Keratinocyte (primary cell): ENCODE results near the gene SLC5A1.

ENCODE experiments used
- EZH2 ChIP-seq: IDR thresholded peaks from one replicate; pipeline ENCODE4 v1.6.1; 2012; ENCODE audit warnings: inconsistent platforms, mild to moderate bottlenecking, low read length, moderate library complexity
- TF ChIP-seq, protein P1 (sequence below), 3 experiments: IDR thresholded peaks in 1 of 3; conservative IDR thresholded peaks in 1 of 3; optimal IDR thresholded peaks in 1 of 3; 2 replicates in 2 of 3; 3 replicates in 1 of 3; pipeline versions ENCODE3 to v1.5.1; 2011; ENCODE audit warnings: low read length in 3 of 3, mild to moderate bottlenecking in 3 of 3, moderate library complexity in 2 of 3, control low read depth in 1 of 3, inconsistent platforms in 1 of 3; ENCODE audit not compliant: insufficient read depth in 2 of 3; ENCODE audit errors: extremely low read depth in 1 of 3

DNA sequence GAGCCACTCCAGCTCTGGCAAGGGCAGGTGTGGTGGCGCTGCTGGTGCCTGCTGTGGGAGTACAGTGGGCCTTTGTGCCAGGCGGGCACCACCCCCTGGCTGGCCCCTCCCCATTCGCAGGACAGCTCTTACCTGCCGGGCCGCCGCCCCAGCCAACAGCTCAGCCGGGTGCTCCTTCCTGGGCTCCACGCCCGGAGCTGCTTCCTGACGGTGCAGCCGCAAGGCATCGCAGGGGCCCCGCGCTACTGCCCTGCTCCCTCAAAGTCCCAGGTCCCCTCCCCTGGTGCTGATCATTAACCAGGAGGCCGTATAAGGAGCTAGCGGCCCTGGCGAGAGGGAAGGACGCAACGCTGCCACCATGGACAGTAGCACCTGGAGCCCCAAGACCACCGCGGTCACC is at the start of gene SLC5A1:
- TF ChIP-seq, protein P1, sequence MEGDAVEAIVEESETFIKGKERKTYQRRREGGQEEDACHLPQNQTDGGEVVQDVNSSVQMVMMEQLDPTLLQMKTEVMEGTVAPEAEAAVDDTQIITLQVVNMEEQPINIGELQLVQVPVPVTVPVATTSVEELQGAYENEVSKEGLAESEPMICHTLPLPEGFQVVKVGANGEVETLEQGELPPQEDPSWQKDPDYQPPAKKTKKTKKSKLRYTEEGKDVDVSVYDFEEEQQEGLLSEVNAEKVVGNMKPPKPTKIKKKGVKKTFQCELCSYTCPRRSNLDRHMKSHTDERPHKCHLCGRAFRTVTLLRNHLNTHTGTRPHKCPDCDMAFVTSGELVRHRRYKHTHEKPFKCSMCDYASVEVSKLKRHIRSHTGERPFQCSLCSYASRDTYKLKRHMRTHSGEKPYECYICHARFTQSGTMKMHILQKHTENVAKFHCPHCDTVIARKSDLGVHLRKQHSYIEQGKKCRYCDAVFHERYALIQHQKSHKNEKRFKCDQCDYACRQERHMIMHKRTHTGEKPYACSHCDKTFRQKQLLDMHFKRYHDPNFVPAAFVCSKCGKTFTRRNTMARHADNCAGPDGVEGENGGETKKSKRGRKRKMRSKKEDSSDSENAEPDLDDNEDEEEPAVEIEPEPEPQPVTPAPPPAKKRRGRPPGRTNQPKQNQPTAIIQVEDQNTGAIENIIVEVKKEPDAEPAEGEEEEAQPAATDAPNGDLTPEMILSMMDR (optimal IDR thresholded peaks at IDR 0.05 in 1 of 3, IDR thresholded peaks at IDR 0.05 in 1 of 3, conservative IDR thresholded peaks at IDR 0.05 in 1 of 3; ENCODE audit: extremely low read depth in 1 of 3, insufficient read depth in 2 of 3, low read length in 3 of 3), result peak in 1 of 3 experiments; percentile 12
- no peak for TF ChIP-seq EZH2
